Epithelial cell of prostate (primary cell): ENCODE results near the gene P4HA1.
"Not testable (repeated sequence)": the region's sequence is repeated elsewhere in the genome, so short reads cannot be mapped to it uniquely, and the experiment has no call there.

Experiments used
- DNase-seq: peaks from one replicate; pipeline ENCODE4 v3.0.0-alpha.2; 2011; ENCODE audit warnings: low read depth, low spot score
- H3K27ac ChIP-seq: fragments of 450-650 bp; 2 replicates; pipeline ENCODE4 v1.5.1; 2017; ENCODE audit warnings: mild to moderate bottlenecking

The P4HA1 gene

GRCh38 chr10:73096449-73097304 lies at the start of gene P4HA1:
P4HA1 (minus strand) TSS chr10:73096866; CDS start chr10:73074883, 21,983 bp downstream.
- peak within 1 kb of the TSS; percentile 70 for H3K27ac ChIP-seq
- peak; percentile 75 for DNase-seq

GRCh38 chr10:73141603-73142002 lies 44.9 kb upstream of the P4HA1 start:
- H3K27ac ChIP-seq, result no peak overlapping the region

GRCh38 chr10:73139251-73139650 lies 42.6 kb upstream of the P4HA1 start:
- DNase-seq, result no peak
- no peak overlapping the region for H3K27ac ChIP-seq

More at GRCh38 chr10:73141603-73142002, 44.9 kb upstream of the P4HA1 start:
- no peak for DNase-seq

- no peak for DNase-seq
Measured at GRCh38 chr10:73136627-73137026, 40.0 kb upstream of the P4HA1 start.

GRCh38 chr10:73134727-73135126 lies 38.1 kb upstream of the P4HA1 start:
- H3K27ac ChIP-seq, result no peak overlapping the region
- no peak for DNase-seq

More at GRCh38 chr10:73136627-73137026, 40.0 kb upstream of the P4HA1 start:
- no peak overlapping the region for H3K27ac ChIP-seq

- H3K27ac ChIP-seq, result peak overlapping the region; percentile 1
- DNase-seq, result no peak
Measured at GRCh38 chr10:73131913-73132686, 35.4 kb upstream of the P4HA1 start.

- H3K27ac ChIP-seq, result peak overlapping the region; percentile 1
- DNase-seq, result peak; percentile 29
Measured at GRCh38 chr10:73131301-73131700, 34.6 kb upstream of the P4HA1 start.

- DNase-seq, result no peak
- no peak overlapping the region for H3K27ac ChIP-seq
Measured at GRCh38 chr10:73126343-73126742, 29.7 kb upstream of the P4HA1 start.

GRCh38 chr10:73119952-73120351 lies 23.3 kb upstream of the P4HA1 start:
- no peak for DNase-seq
- no peak overlapping the region for H3K27ac ChIP-seq

- H3K27ac ChIP-seq, result no peak overlapping the region
- DNase-seq, result no peak
Measured at GRCh38 chr10:73119457-73119856, 22.8 kb upstream of the P4HA1 start.

- peak overlapping the region; percentile 25 for H3K27ac ChIP-seq
- DNase-seq, result peak; percentile 36
Measured at GRCh38 chr10:73117976-73118743, 21.5 kb upstream of the P4HA1 start.

GRCh38 chr10:73116017-73116416 lies 19.4 kb upstream of the P4HA1 start:
- no peak for DNase-seq
- no peak overlapping the region for H3K27ac ChIP-seq

- no peak overlapping the region for H3K27ac ChIP-seq
- DNase-seq, result no peak
Measured at GRCh38 chr10:73113551-73113950, 16.9 kb upstream of the P4HA1 start.

GRCh38 chr10:73112032-73112431 lies 15.4 kb upstream of the P4HA1 start:
- DNase-seq, result not testable (repeated sequence)
- peak overlapping the region; percentile 90 for H3K27ac ChIP-seq

- DNase-seq, result no peak
- peak within 1 kb of the TSS; percentile 90 for H3K27ac ChIP-seq
Measured at GRCh38 chr10:73110345-73110849, 13.7 kb upstream of the P4HA1 start, which contains the start of gene NUDT13. NUDT13 (plus strand) TSS chr10:73110455; CDS start chr10:73114366, 3,911 bp downstream.

GRCh38 chr10:73109248-73109652 lies 12.6 kb upstream of the P4HA1 start:
- DNase-seq, result not testable (repeated sequence)

GRCh38 chr10:73106301-73106700 lies 9.6 kb upstream of the P4HA1 start:
- DNase-seq, result no peak
- H3K27ac ChIP-seq, result no peak overlapping the region

More at GRCh38 chr10:73109248-73109652, 12.6 kb upstream of the P4HA1 start:
- H3K27ac ChIP-seq, result not testable (repeated sequence)

- no peak for DNase-seq
- no peak overlapping the region for H3K27ac ChIP-seq
Measured at GRCh38 chr10:73099141-73099540, 2.5 kb upstream of the P4HA1 start.

- peak overlapping the region; percentile 70 for H3K27ac ChIP-seq
- DNase-seq, result no peak
Measured at GRCh38 chr10:73097305-73097670, 622 bp upstream of the P4HA1 start.

GRCh38 chr10:73096041-73096448 lies 621 bp downstream of the P4HA1 start:
- DNase-seq, result no peak
- H3K27ac ChIP-seq, result peak overlapping the region; percentile 70
